ENCODE results near the gene GATA1.

Gene GATA1

GRCh38 chrX:48829016-48829735 is 42.8 kb downstream of the GATA1 start:
- Histone ChIP-seq H3K4me3 (ENCODE audit: low read depth, low read length) (no peak overlapping the region), H3K27ac (ENCODE audit: low read depth, low read length) (no peak overlapping the region), H3K36me3 (ENCODE audit: control insufficient read depth, insufficient read depth, low read length) (no peaks in the 10 kb centered on the region; the same call in 1 of the 2 replicates), H3K27me3 (ENCODE audit: control insufficient read depth, insufficient read depth, low read length) (peaks cover 72% of the 10 kb centered on the region), H3K9ac (ENCODE audit: low read depth, low read length) (no peak overlapping the region), H3K9me3 (ENCODE audit: control insufficient read depth, insufficient read depth, low read length) (peaks cover 13% of the 10 kb centered on the region), H3K4me1 (ENCODE audit: control insufficient read depth, insufficient read depth, low read length) (no peaks in the 10 kb centered on the region)

- H3K9me3 ChIP-seq (ENCODE audit: control insufficient read depth, insufficient read depth, low read length) = peaks cover 18% of the 10 kb centered on the region
- no peak overlapping the region for H3K9ac ChIP-seq (ENCODE audit: low read depth, low read length)
- H3K36me3 ChIP-seq (ENCODE audit: control insufficient read depth, insufficient read depth, low read length) = no peaks in the 10 kb centered on the region
- peak overlapping the region; percentile 54 for H3K4me3 ChIP-seq (ENCODE audit: low read depth, low read length)
- H3K27ac ChIP-seq (ENCODE audit: low read depth, low read length) = no peak overlapping the region
- H3K27me3 ChIP-seq (ENCODE audit: control insufficient read depth, insufficient read depth, low read length) = peaks cover 92% of the 10 kb centered on the region
- H3K4me1 ChIP-seq (ENCODE audit: control insufficient read depth, insufficient read depth, low read length) = no peaks in the 10 kb centered on the region; the same call in 1 of the 2 replicates
Measured at GRCh38 chrX:48831136-48831908, 44.9 kb downstream of the GATA1 start.

GRCh38 chrX:48831909-48832291 is 45.5 kb downstream of the GATA1 start:
- Histone ChIP-seq H3K27me3 (ENCODE audit: control insufficient read depth, insufficient read depth, low read length) (peaks cover 92% of the 10 kb centered on the region), H3K4me1 (ENCODE audit: control insufficient read depth, insufficient read depth, low read length) (no peaks in the 10 kb centered on the region; the same call in 1 of the 2 replicates), H3K9ac (ENCODE audit: low read depth, low read length) (no peak overlapping the region), H3K9me3 (ENCODE audit: control insufficient read depth, insufficient read depth, low read length) (peaks cover 18% of the 10 kb centered on the region), H3K4me3 (ENCODE audit: low read depth, low read length) (peak overlapping the region; percentile 54), H3K36me3 (ENCODE audit: control insufficient read depth, insufficient read depth, low read length) (no peaks in the 10 kb centered on the region), H3K27ac (ENCODE audit: low read depth, low read length) (no peak overlapping the region)

- H3K9me3 ChIP-seq (ENCODE audit: control insufficient read depth, insufficient read depth, low read length) = peaks cover 18% of the 10 kb centered on the region
- H3K27me3 ChIP-seq (ENCODE audit: control insufficient read depth, insufficient read depth, low read length) = peaks cover 78% of the 10 kb centered on the region
- H3K27ac ChIP-seq (ENCODE audit: low read depth, low read length) = no peak overlapping the region
- no peak overlapping the region for H3K9ac ChIP-seq (ENCODE audit: low read depth, low read length)
- H3K4me3 ChIP-seq (ENCODE audit: low read depth, low read length) = no peak overlapping the region
- no peaks in the 10 kb centered on the region for H3K36me3 ChIP-seq (ENCODE audit: control insufficient read depth, insufficient read depth, low read length)
- H3K4me1 ChIP-seq (ENCODE audit: control insufficient read depth, insufficient read depth, low read length) = no peaks in the 10 kb centered on the region; the same call in 1 of the 2 replicates
Measured at GRCh38 chrX:48833542-48834138, 47.2 kb downstream of the GATA1 start.

GRCh38 chrX:48834383-48834709 is 48.0 kb downstream of the GATA1 start:
- Histone ChIP-seq H3K36me3 (ENCODE audit: control insufficient read depth, insufficient read depth, low read length) (no peaks in the 10 kb centered on the region), H3K4me3 (ENCODE audit: low read depth, low read length) (peak overlapping the region; percentile 58), H3K27ac (ENCODE audit: low read depth, low read length) (no peak overlapping the region), H3K27me3 (ENCODE audit: control insufficient read depth, insufficient read depth, low read length) (peaks cover 72% of the 10 kb centered on the region), H3K9me3 (ENCODE audit: control insufficient read depth, insufficient read depth, low read length) (peaks cover 18% of the 10 kb centered on the region), H3K4me1 (ENCODE audit: control insufficient read depth, insufficient read depth, low read length) (no peaks in the 10 kb centered on the region; the same call in 1 of the 2 replicates), H3K9ac (ENCODE audit: low read depth, low read length) (no peak overlapping the region)

GRCh38 chrX:48835524-48836329 is 49.3 kb downstream of the GATA1 start, which contains the start of gene PCSK1N:
Gene PCSK1N (minus strand): TSS chrX:48835610. CDS start chrX:48835532, 78 bp downstream.
- H3K4me3 ChIP-seq (ENCODE audit: low read depth, low read length) = peak within 1 kb of the TSS; percentile 58
- H3K9ac ChIP-seq (ENCODE audit: low read depth, low read length) = no peak within 1 kb of the TSS

GRCh38 chrX:48839686-48840085 is 53.3 kb downstream of the GATA1 start:
- Histone ChIP-seq H3K4me1 (ENCODE audit: control insufficient read depth, insufficient read depth, low read length) (no peaks in the 10 kb centered on the region; the same call in 1 of the 2 replicates), H3K4me3 (ENCODE audit: low read depth, low read length) (no peak overlapping the region), H3K9ac (ENCODE audit: low read depth, low read length) (no peak overlapping the region), H3K27me3 (ENCODE audit: control insufficient read depth, insufficient read depth, low read length) (peaks cover 18% of the 10 kb centered on the region), H3K36me3 (ENCODE audit: control insufficient read depth, insufficient read depth, low read length) (no peaks in the 10 kb centered on the region), H3K27ac (ENCODE audit: low read depth, low read length) (no peak overlapping the region), H3K9me3 (ENCODE audit: control insufficient read depth, insufficient read depth, low read length) (peaks cover 11% of the 10 kb centered on the region)

More at GRCh38 chrX:48835524-48836329, 49.3 kb downstream of the GATA1 start, which contains the start of gene PCSK1N:
- Histone ChIP-seq H3K27ac (ENCODE audit: low read depth, low read length) (no peak within 1 kb of the TSS), H3K9me3 (ENCODE audit: control insufficient read depth, insufficient read depth, low read length) (peaks cover 12% of the 10 kb centered on the region), H3K4me1 (ENCODE audit: control insufficient read depth, insufficient read depth, low read length) (no peaks in the 10 kb centered on the region; the same call in 1 of the 2 replicates), H3K27me3 (ENCODE audit: control insufficient read depth, insufficient read depth, low read length) (peaks cover 58% of the 10 kb centered on the region), H3K36me3 (ENCODE audit: control insufficient read depth, insufficient read depth, low read length) (no peaks in the 10 kb centered on the region)
